Neural progenitor cell (in vitro differentiated cells): ENCODE data around the gene NEDD9. TPM values are rescaled to one million over a fixed set of nuclear protein-coding genes. Genes with fewer than 3 reads are reported as not detected.

Experiments
- DNase-seq: peaks from one replicate; pipeline ENCODE4 v3.0.0-alpha.2; 2016; ENCODE audit warnings: low spot score
- H2AFZ ChIP-seq: fragments of 200-600 bp; sonication (generic); replicated peaks from 2 replicates; pipeline ENCODE4 v1.6.1; 2016; ENCODE audit warnings: antibody characterized with exemption
- H3F3A ChIP-seq: fragments of 200-600 bp; sonication (generic); 2 replicates; pipeline ENCODE4 v1.6.1; 2016; ENCODE audit warnings: antibody characterized with exemption, low read depth
- H3K27ac ChIP-seq: fragments of 200-600 bp; sonication (generic); 2 replicates; pipeline ENCODE4 v1.5.1; 2016; ENCODE audit warnings: mild to moderate bottlenecking
- H3K27me3 ChIP-seq: fragments of 200-600 bp; sonication (generic); 2 replicates; pipeline ENCODE4 v1.6.1; 2016; ENCODE audit warnings: mild to moderate bottlenecking, moderate library complexity
- H3K36me3 ChIP-seq: fragments of 200-600 bp; sonication (generic); 2 replicates; pipeline ENCODE4 v1.5.1; 2016
- H3K4me1 ChIP-seq: fragments of 200-600 bp; sonication (generic); 2 replicates; pipeline ENCODE4 v1.6.1; 2016; ENCODE audit warnings: mixed run types
- H3K4me2 ChIP-seq: fragments of 200-600 bp; sonication (generic); 2 replicates; pipeline ENCODE4 v1.6.1; 2016
- H3K4me3 ChIP-seq: fragments of 200-600 bp; sonication (generic); 2 replicates; pipeline ENCODE4 v1.5.1; 2016
- H3K79me2 ChIP-seq: fragments of 200-600 bp; sonication (generic); 2 replicates; pipeline ENCODE4 v1.6.1; 2016; ENCODE audit warnings: low read depth
- H3K9ac ChIP-seq: fragments of 200-600 bp; sonication (generic); 2 replicates; pipeline ENCODE4 v1.6.1; 2016
- H3K9me3 ChIP-seq: fragments of 200-600 bp; sonication (generic); 2 replicates; pipeline ENCODE4 v1.5.1; 2016; ENCODE audit warnings: low read depth
- H4K20me1 ChIP-seq: fragments of 200-600 bp; sonication (generic); 2 replicates; pipeline ENCODE4 v1.6.1; 2016; ENCODE audit warnings: low read depth
- H3K27ac Mint-ChIP-seq: 3 replicates; pipeline ENCODE4 v1.8.0; 2021; ENCODE audit warnings: mixed read lengths
- H3K27me3 Mint-ChIP-seq: 2 replicates; pipeline ENCODE4 v1.8.0; 2022; ENCODE audit warnings: low read depth, mild to moderate bottlenecking, inconsistent platforms, moderate library complexity, mixed read lengths; ENCODE audit not compliant: insufficient read depth
- H3K36me3 Mint-ChIP-seq: 3 replicates; pipeline ENCODE4 v1.8.0; 2021; ENCODE audit warnings: mixed read lengths
- H3K4me1 Mint-ChIP-seq: 3 replicates; pipeline ENCODE4 v1.8.0; 2021; ENCODE audit warnings: mixed read lengths
- H3K4me3 Mint-ChIP-seq: 3 replicates; pipeline ENCODE4 v1.8.0; 2021; ENCODE audit warnings: mild to moderate bottlenecking, moderate library complexity, mixed read lengths
- H3K9me3 Mint-ChIP-seq: 3 replicates; pipeline ENCODE4 v1.8.0; 2020; ENCODE audit warnings: mixed read lengths
- CTCF ChIP-seq: fragments of 200-600 bp; sonication (generic); IDR thresholded peaks from 2 replicates; pipeline ENCODE4 v1.5.1; 2017; ENCODE audit warnings: antibody characterized with exemption, mild to moderate bottlenecking
- EZH2 ChIP-seq: fragments of 200-600 bp; sonication (generic); IDR thresholded peaks from 2 replicates; pipeline ENCODE4 v1.6.1; 2017; ENCODE audit warnings: antibody characterized with exemption, mild to moderate bottlenecking, moderate library complexity
- EZH2phosphoT487 ChIP-seq: fragments of 200-600 bp; sonication (generic); IDR thresholded peaks from 2 replicates; pipeline ENCODE4 v1.6.1; 2017; ENCODE audit warnings: antibody characterized with exemption
- total RNA-seq: library from RNA; depleted of rRNA; stranded (reverse); fragments of >200 nt; gene quantifications from 2 replicates; pipeline ENCODE4 v1.2.3, GENCODE V29; 2015; ENCODE audit warnings: low replicate concordance

The NEDD9 gene
- total RNA-seq, 1 donor from 2014 or later: 4.9 TPM

DNA sequence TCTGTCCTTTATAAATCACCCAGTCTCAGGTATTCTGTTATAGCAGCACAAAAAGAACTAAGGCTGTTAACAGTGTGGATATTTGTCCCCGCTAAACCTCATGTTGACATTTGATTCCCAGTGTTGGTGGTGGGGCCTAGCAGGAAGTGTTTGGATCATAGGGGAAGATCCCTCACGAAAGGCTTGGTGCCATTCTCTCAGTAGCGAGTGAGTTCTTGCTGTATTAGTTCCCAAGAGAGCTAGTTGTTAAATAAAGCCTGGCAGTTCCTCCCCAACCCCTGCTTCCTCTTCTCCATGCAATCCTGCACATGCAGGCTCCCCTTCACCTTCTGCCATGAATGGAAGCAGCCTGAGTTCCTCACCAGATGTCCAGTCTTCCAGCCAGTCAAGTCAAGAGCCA is 91.2 kb downstream of the NEDD9 start:
- TF ChIP-seq EZH2phosphoT487: no peak
- no peak for TF ChIP-seq CTCF
- no peak for TF ChIP-seq EZH2
- Histone ChIP-seq H3K4me2 (no peak overlapping the region), H2AFZ (no peak overlapping the region), H3K4me3 (no peak overlapping the region), H3K27ac (no peak overlapping the region), H3K4me1 (no peaks in the 10 kb centered on the region), H4K20me1 (no peaks in the 10 kb centered on the region), H3K79me2 (no peaks in the 10 kb centered on the region), H3F3A (no peaks in the 10 kb centered on the region), H3K36me3 (no peaks in the 10 kb centered on the region), H3K9me3 (no peaks in the 10 kb centered on the region), H3K27me3 (no peaks in the 10 kb centered on the region), H3K9ac (no peak overlapping the region)
- Mint-ChIP-seq H3K36me3 (no peaks in the 10 kb centered on the region), H3K27me3 (peaks cover 2% of the 10 kb centered on the region), H3K4me3 (no peak overlapping the region), H3K9me3 (no peaks in the 10 kb centered on the region), H3K27ac (no peak overlapping the region), H3K4me1 (peaks cover 3% of the 10 kb centered on the region)
- no peak for DNase-seq

- Mint-ChIP-seq H3K4me3 (no peak overlapping the region), H3K9me3 (no peaks in the 10 kb centered on the region), H3K36me3 (peaks cover 4% of the 10 kb centered on the region), H3K27me3 (peaks cover 2% of the 10 kb centered on the region), H3K4me1 (peaks cover 3% of the 10 kb centered on the region), H3K27ac (no peak overlapping the region)
- H3K79me2 ChIP-seq: no peaks in the 10 kb centered on the region
- no peaks in the 10 kb centered on the region for H3K36me3 ChIP-seq
- H3K4me3 ChIP-seq: no peak overlapping the region
- H3K4me1 ChIP-seq: peaks cover 6% of the 10 kb centered on the region
- no peak overlapping the region for H3K4me2 ChIP-seq
- H3K9me3 ChIP-seq: no peaks in the 10 kb centered on the region
- DNase-seq: no peak
- no peaks in the 10 kb centered on the region for H3K27me3 ChIP-seq
- H3F3A ChIP-seq: no peaks in the 10 kb centered on the region
- no peak overlapping the region for H3K27ac ChIP-seq
- H3K9ac ChIP-seq: no peak overlapping the region
- H4K20me1 ChIP-seq: no peaks in the 10 kb centered on the region
- no peak for TF ChIP-seq CTCF
- TF ChIP-seq EZH2phosphoT487: no peak
- TF ChIP-seq EZH2: no peak
- H2AFZ ChIP-seq: no peak overlapping the region
Observed at GRCh38 chr6:11140056-11140455, 92.4 kb downstream of the NEDD9 start.

GRCh38 chr6:11139051-11139960 is 93.2 kb downstream of the NEDD9 start:
- Mint-ChIP-seq H3K36me3 (peaks cover 9% of the 10 kb centered on the region), H3K4me1 (peaks cover 3% of the 10 kb centered on the region), H3K27me3 (peaks cover 2% of the 10 kb centered on the region), H3K4me3 (no peak overlapping the region), H3K27ac (no peak overlapping the region), H3K9me3 (no peaks in the 10 kb centered on the region)
- H3K79me2 ChIP-seq: no peaks in the 10 kb centered on the region
- no peaks in the 10 kb centered on the region for H3K36me3 ChIP-seq
- H3K27me3 ChIP-seq: no peaks in the 10 kb centered on the region
- TF ChIP-seq CTCF (no peak), EZH2 (no peak), EZH2phosphoT487 (no peak)
- H2AFZ ChIP-seq: no peak overlapping the region
- DNase-seq: no peak
- no peak overlapping the region for H3K9ac ChIP-seq
- H3K9me3 ChIP-seq: no peaks in the 10 kb centered on the region
- H3K4me1 ChIP-seq: peaks cover 6% of the 10 kb centered on the region
- H4K20me1 ChIP-seq: no peaks in the 10 kb centered on the region
- H3K4me3 ChIP-seq: no peak overlapping the region
- H3K4me2 ChIP-seq: no peak overlapping the region
- no peak overlapping the region for H3K27ac ChIP-seq
- H3F3A ChIP-seq: no peaks in the 10 kb centered on the region
